K562 (cell line): ENCODE results near the gene PLG. TPM values are rescaled to one million over a fixed set of nuclear protein-coding genes. Genes with fewer than 3 reads are reported as not detected.

Experiments
- ATAC-seq: fragments of 200-7000 bp; cut with Tn5 transposase; 3 replicates; pipeline ENCODE4 v1.9.1; 2020; ENCODE audit warnings: moderate library complexity
- BruUV-seq: library from RNA; stranded (reverse); fragments of 400-500 nt; replicated peaks from 2 replicates; lab custom pipeline; 2021; lab: Mats Ljungman, UMichigan
- CTCF ChIA-PET: fragments of 300-600 bp; formaldehyde crosslinking; extraction: SDS; loops from one replicate; lab custom pipeline; 2021; ENCODE audit warnings: low intra/inter-chr PET ratio; lab: Yijun Ruan, JAX
- POLR2A ChIA-PET: fragments of 300-600, 350-650 bp; sonication (Branson Sonifier 250); formaldehyde crosslinking; extraction: SDS; loops from one replicate; lab custom pipeline; 2021; ENCODE audit warnings: antibody characterized with exemption, inconsistent platforms; lab: Yijun Ruan, JAX
- DNase-seq, 4 experiments: peaks; one replicate each; pipeline versions ENCODE4 v3.0.0 to v3.0.0-alpha.2; 2011 to 2018; ENCODE audit warnings: low spot score in 3 of 4, mixed read lengths in 3 of 4; ENCODE audit errors: extremely low read depth in 1 of 4
- FAIRE-seq: peaks from 2 replicates; lab custom pipeline; 2011; peaks lifted over from hg19 to GRCh38; lab: Jason Lieb, UNC
- H2AFZ ChIP-seq: 2 replicates; pipeline ENCODE4 v1.6.0; 2011; ENCODE audit warnings: low read depth, low read length, control low read depth, inconsistent platforms
- H3K27ac ChIP-seq: fragments of 200-600 bp; 3 replicates; pipeline ENCODE4 v1.8.0; 2011; ENCODE audit warnings: low read depth, mild to moderate bottlenecking, control low read depth, inconsistent platforms, low read length, moderate library complexity, mixed read lengths; ENCODE audit errors: extremely low read depth
- H3K27me3 ChIP-seq, 2 experiments: fragments of 300-600 bp in 1 of 2; 2 replicates in 1 of 2; 3 replicates in 1 of 2; pipeline versions ENCODE4 v1.6.0 to v1.8.0; 2011; ENCODE audit warnings: inconsistent platforms in 2 of 2, low read length in 2 of 2, mild to moderate bottlenecking in 1 of 2, mixed read lengths in 1 of 2, moderate library complexity in 1 of 2; ENCODE audit not compliant: control insufficient read depth in 2 of 2, insufficient read depth in 2 of 2
- H3K36me3 ChIP-seq: fragments of 300-600 bp; 3 replicates; pipeline ENCODE4 v1.8.0; 2011; ENCODE audit warnings: mild to moderate bottlenecking, low read length, inconsistent platforms; ENCODE audit not compliant: control insufficient read depth, insufficient read depth
- H3K4me1 ChIP-seq, 2 experiments: fragments of 200-600 bp in 1 of 2; replicated peaks in 1 of 2; 2 replicates in 1 of 2; 3 replicates in 1 of 2; pipeline versions ENCODE4 v1.5.1 to v1.8.0; 2011; ENCODE audit warnings: inconsistent platforms in 2 of 2, low read length in 2 of 2, mild to moderate bottlenecking in 1 of 2, mixed read lengths in 1 of 2, moderate library complexity in 1 of 2; ENCODE audit not compliant: control insufficient read depth in 2 of 2, insufficient read depth in 2 of 2
- H3K4me2 ChIP-seq: 2 replicates; pipeline ENCODE4 v1.6.1; 2011; ENCODE audit warnings: low read length, control low read depth, inconsistent platforms, mixed read lengths; ENCODE audit not compliant: insufficient read depth
- H3K4me3 ChIP-seq: fragments of 200-600 bp; sonication (generic), shearing (Covaris generic); 2 replicates; pipeline ENCODE4 v1.5.1; 2016; ENCODE audit warnings: control low read depth, inconsistent platforms
- H3K79me2 ChIP-seq: fragments of 200-600 bp; 3 replicates; pipeline ENCODE4 v1.8.0; 2011; ENCODE audit warnings: low read length, inconsistent platforms; ENCODE audit not compliant: control insufficient read depth, insufficient read depth
- H3K9ac ChIP-seq, 2 experiments: 2 replicates each; pipeline versions ENCODE4 v1.6.0 to v1.6.1; 2011; ENCODE audit warnings: low read depth in 2 of 2, low read length in 2 of 2, control low read depth in 1 of 2, inconsistent platforms in 1 of 2, mild to moderate bottlenecking in 1 of 2, mixed read lengths in 1 of 2; ENCODE audit not compliant: insufficient read depth in 1 of 2
- H3K9me1 ChIP-seq: one replicate; pipeline ENCODE4 v1.6.0; 2011; ENCODE audit warnings: inconsistent platforms, mild to moderate bottlenecking, low read length, moderate library complexity; ENCODE audit not compliant: control insufficient read depth, insufficient read depth
- H3K9me3 ChIP-seq: replicated peaks from 2 replicates; pipeline ENCODE4 v1.5.1; 2011; ENCODE audit warnings: low read depth, low read length, inconsistent platforms; ENCODE audit not compliant: control insufficient read depth, insufficient read depth
- H4K20me1 ChIP-seq: replicated peaks from 2 replicates; pipeline ENCODE4 v1.6.1; 2011; ENCODE audit warnings: low read length, inconsistent platforms, mixed read lengths; ENCODE audit not compliant: control insufficient read depth, insufficient read depth
- ARID1B ChIP-seq: fragments of 450-650 bp; IDR thresholded peaks from 2 replicates; pipeline ENCODE4 v1.6.1; 2016; ENCODE audit warnings: antibody characterized with exemption, mild to moderate bottlenecking, inconsistent platforms
- FOXK1 ChIP-seq: sonication (generic); formaldehyde crosslinking; IDR thresholded peaks from 2 replicates; pipeline ENCODE4 v1.8.0; 2022; ENCODE audit warnings: missing genetic modification reagents, mild to moderate bottlenecking, borderline replicate concordance
- RFX1 ChIP-seq: fragments of 450-650 bp; IDR thresholded peaks from 2 replicates; pipeline ENCODE4 v1.6.1; 2016; ENCODE audit warnings: mild to moderate bottlenecking, moderate library complexity
- TAF15 ChIP-seq: fragments of 200-400 bp; formaldehyde crosslinking; IDR thresholded peaks from 2 replicates; pipeline ENCODE4 v1.6.1; 2017; ENCODE audit warnings: mild to moderate bottlenecking, low read depth, low read length, moderate library complexity
- ZNF282 ChIP-seq: sonication (generic); formaldehyde crosslinking; IDR thresholded peaks from 2 replicates; pipeline ENCODE4 v1.8.1; 2023; ENCODE audit warnings: missing genetic modification reagents
- ZNF592 ChIP-seq: fragments of 450-650 bp; IDR thresholded peaks from 2 replicates; pipeline ENCODE4 v1.6.1; 2017; ENCODE audit warnings: antibody characterized with exemption, mild to moderate bottlenecking
- WGBS: fragments of 100-300 bp; shearing (Covaris generic); methylation state at CpG from one replicate; pipeline ENCODE4 v1.1.6; 2016; ENCODE audit warnings: low coverage, mixed read lengths; ENCODE audit not compliant: insufficient coverage; ENCODE audit errors: missing lambda C conversion rate; 5-methylcytosine and 5-hydroxymethylcytosine counted together
- in situ Hi-C: fragments of 300-500 bp; cut with MboI; formaldehyde crosslinking; loops from 4 replicates; pipeline ENCODE4 v1.15.0; 2018; ENCODE audit warnings: inconsistent platforms, mixed read lengths
- intact Hi-C: fragments of 100-400 bp; cut with micrococcal nuclease; formaldehyde crosslinking; loops from 2 replicates; pipeline ENCODE4 v1.14.2; 2022
- polyA plus RNA-seq, 8 experiments: library from polyadenylated mRNA; depleted of rRNA in 4 of 8; stranded (reverse) in 5 of 8; unstranded in 3 of 8; fragments of >200 nt; fragmentation: Nextera tagmentation in 2 of 8; fragmentation: Illumina TruSeq in 1 of 8; extraction: Ambion mirVana in 2 of 8; extraction: Trizol in 1 of 8; gene quantifications; 2 replicates each; pipeline versions ENCODE4 v1.2.1 to v1.2.3, GENCODE V29; 2011 to 2014; ENCODE audit warnings: inconsistent platforms in 1 of 8, missing spikeins in 1 of 8
- total RNA-seq, 7 experiments: library from RNA; depleted of rRNA in 6 of 7; stranded (reverse); fragments of >200 nt in 6 of 7; fragmentation: Illumina TruSeq in 2 of 7; extraction: Trizol in 2 of 7; gene quantifications; 2 replicates each; pipeline versions ENCODE4 v1.2.1 to v1.2.3, GENCODE V29; 2011 to 2021; ENCODE audit warnings: low replicate concordance in 1 of 7

PLG gene
- total and polyA plus RNA-seq, 9 of the 15 experiments (the other 6 are each of a cell fraction or from before 2014, with no cell fraction given): 0.64 TPM; not detected in 8

DNA sequence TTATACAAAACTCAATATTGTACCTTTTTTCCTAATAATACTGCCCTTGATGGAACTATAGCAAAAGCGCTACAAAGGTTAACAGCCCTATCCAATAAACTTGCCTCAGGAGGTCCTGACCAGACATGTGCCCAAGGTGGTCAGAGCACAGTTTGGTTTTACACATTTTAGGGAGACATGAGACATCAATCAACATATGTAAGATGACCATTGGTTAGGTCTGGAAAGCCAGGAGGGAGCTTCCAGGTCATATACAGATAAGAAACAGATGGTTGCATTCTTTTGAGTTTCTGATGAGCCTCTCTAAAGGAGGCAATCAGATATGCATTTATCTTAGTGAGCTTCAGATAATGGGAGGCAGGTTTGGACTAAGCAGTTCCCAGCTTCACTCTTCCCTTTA, 91.6 kb downstream of the PLG start (continued):
- peak; percentile 64; the same call in 1 of the 2 replicates for TF ChIP-seq ZNF592
- no peak for TF ChIP-seq FOXK1 (CRISPR knock-in tag)
- TF ChIP-seq ARID1B: peak; percentile 57

DNA sequence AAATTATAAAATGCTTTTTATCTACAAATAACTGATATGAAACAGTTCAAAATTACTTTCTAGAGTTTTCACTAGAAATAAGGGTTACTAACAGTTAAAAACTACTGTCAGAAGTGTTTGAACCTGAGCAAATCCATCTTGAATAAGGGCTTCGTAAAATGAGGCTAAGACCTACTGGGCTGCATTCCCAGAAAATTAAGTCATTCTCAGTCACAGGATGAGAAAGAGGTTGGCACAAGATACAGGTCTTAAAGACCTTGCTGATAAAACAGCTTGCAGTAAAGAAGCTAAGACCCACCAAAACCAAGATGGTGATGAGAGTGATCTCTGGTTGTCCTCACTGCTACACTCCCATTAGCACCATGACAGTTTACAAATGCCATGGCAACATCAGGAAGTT, 93.7 kb downstream of the PLG start:
- Histone ChIP-seq H3K4me2 (no peak overlapping the region), H3K9me1 (no peaks in the 10 kb centered on the region), H4K20me1 (no peaks in the 10 kb centered on the region), H3K27me3 (no peaks in the 10 kb centered on the region), H3K79me2 (no peaks in the 10 kb centered on the region), H3K4me1 (peaks cover 6 to 19% of the 10 kb centered on the region in 2 experiments; a peak in 3 of 5 replicates), H3K9me3 (peaks cover 5% of the 10 kb centered on the region; the same call in 1 of the 2 replicates), H2AFZ (no peak overlapping the region), H3K27ac (no peak overlapping the region), H3K36me3 (no peaks in the 10 kb centered on the region; the same call in 2 of the 3 replicates)
- DNase-seq: no peak
- intact Hi-C loops (loop anchor here (10.0 kb wide), 1 partner anchor 479 kb away; the partner anchor contains the start of gene AGPAT4), in situ Hi-C loops (no loop called here)
- no TSS peak for BruUV-seq
- ChIA-PET CTCF (no interaction called here), POLR2A (no interaction called here)
- WGBS: 71% methylated on average over 1 of the region's 1 CpG
- no peak for ATAC-seq
- FAIRE-seq: no peak
- TF ChIP-seq TAF15 (no peak), RFX1 (peak; percentile 30; the same call in 1 of the 2 replicates), ZNF282 (CRISPR knock-in tag) (no peak)
- TF ChIP-seq, all 486 proteins: peak for 1
- Histone ChIP-seq H3K4me3 (no peak overlapping the region), H3K9ac (no peak overlapping the region)
